IMR-90 (cell line): ENCODE results near the gene RNU1-1. TPM values are rescaled to one million over a fixed set of nuclear protein-coding genes. Genes with fewer than 3 reads are reported as not detected.
A peak's percentile ranks its signal among the peaks of the same experiment; 100 is the strongest.
"Not testable (repeated sequence)": the region's sequence is repeated elsewhere in the genome, so short reads cannot be mapped to it uniquely, and the experiment has no call there.

ENCODE experiments used
- ATAC-seq: fragments of 200-7000 bp; cut with Tn5 transposase; 2 replicates; pipeline ENCODE4 v1.9.1; 2020; ENCODE audit warnings: low read depth, mild to moderate bottlenecking, moderate library complexity
- BruUV-seq: library from RNA; stranded (reverse); fragments of 400-500 nt; replicated peaks from 2 replicates; lab custom pipeline; 2021; lab: Mats Ljungman, UMichigan
- CTCF ChIA-PET: fragments of 300-600 bp; formaldehyde crosslinking; extraction: SDS; loops from one replicate; lab custom pipeline; 2021; ENCODE audit warnings: antibody characterized with exemption; lab: Yijun Ruan, JAX
- POLR2A ChIA-PET: fragments of 300-600 bp; sonication (Branson Sonifier 250); formaldehyde crosslinking; loops from one replicate; lab custom pipeline; 2022; ENCODE audit warnings: antibody characterized with exemption; ENCODE audit not compliant: unreplicated experiment; lab: Charles Lee
- DNase-seq: peaks from one replicate; pipeline ENCODE4 v3.0.0; 2013
- H2AFZ ChIP-seq: replicated peaks from 2 replicates; pipeline ENCODE3; 2013; ENCODE audit warnings: low read length, mild to moderate bottlenecking; ENCODE audit not compliant: poor library complexity
- H2AK5ac ChIP-seq: 2 replicates; pipeline ENCODE4 v1.6.1; 2013; ENCODE audit warnings: low read depth, low read length, inconsistent platforms
- H2AK9ac ChIP-seq: replicated peaks from 2 replicates; pipeline ENCODE3; 2013; ENCODE audit warnings: mild to moderate bottlenecking, low read depth, low read length, moderate library complexity; ENCODE audit not compliant: poor library complexity
- H2BK120ac ChIP-seq: 2 replicates; pipeline ENCODE4 v1.6.1; 2013; ENCODE audit warnings: low read depth, low read length, inconsistent platforms
- H2BK15ac ChIP-seq: 3 replicates; pipeline ENCODE4 v1.6.1; 2013; ENCODE audit warnings: low read depth, low read length, inconsistent platforms
- H2BK20ac ChIP-seq: 2 replicates; pipeline ENCODE4 v1.6.1; 2013; ENCODE audit warnings: low read depth, mild to moderate bottlenecking, inconsistent platforms, low read length, moderate library complexity
- H2BK5ac ChIP-seq: 2 replicates; pipeline ENCODE4 v1.6.1; 2013; ENCODE audit warnings: mild to moderate bottlenecking, low read depth, low read length, inconsistent platforms; ENCODE audit not compliant: poor library complexity, severe bottlenecking
- H3K14ac ChIP-seq: replicated peaks from 2 replicates; pipeline ENCODE4 v1.6.1; 2013; ENCODE audit warnings: low read depth, low read length, inconsistent platforms
- H3K18ac ChIP-seq: 2 replicates; pipeline ENCODE4 v1.6.1; 2013; ENCODE audit warnings: low read depth, low read length, control low read depth
- H3K23ac ChIP-seq: 2 replicates; pipeline ENCODE4 v1.6.1; 2013; ENCODE audit warnings: low read depth, low read length, inconsistent platforms
- H3K27ac ChIP-seq: 2 replicates; pipeline ENCODE4 v1.5.1; 2013; ENCODE audit warnings: mild to moderate bottlenecking, control low read depth, low read length; ENCODE audit not compliant: insufficient read depth
- H3K27me3 ChIP-seq: 2 replicates; pipeline ENCODE4 v1.6.1; 2013; ENCODE audit warnings: low read length; ENCODE audit not compliant: control insufficient read depth, insufficient read depth
- H3K36me3 ChIP-seq: 2 replicates; pipeline ENCODE4 v1.6.1; 2013; ENCODE audit warnings: low read length, mixed read lengths; ENCODE audit not compliant: control insufficient read depth, insufficient read depth
- H3K4ac ChIP-seq: 2 replicates; pipeline ENCODE4 v1.6.1; 2013; ENCODE audit warnings: low read depth, low read length, inconsistent platforms
- H3K4me1 ChIP-seq: 2 replicates; pipeline ENCODE4 v1.6.1; 2013; ENCODE audit warnings: low read length, mixed read lengths; ENCODE audit not compliant: control insufficient read depth, insufficient read depth
- H3K4me2 ChIP-seq: 2 replicates; pipeline ENCODE4 v1.6.1; 2013; ENCODE audit warnings: low read depth, mild to moderate bottlenecking, control low read depth, low read length, moderate library complexity
- H3K4me3 ChIP-seq: 2 replicates; pipeline ENCODE4 v1.5.1; 2013; ENCODE audit warnings: low read depth, mild to moderate bottlenecking, control low read depth, low read length, moderate library complexity; ENCODE audit not compliant: insufficient read depth
- H3K56ac ChIP-seq: 2 replicates; pipeline ENCODE4 v1.6.1; 2013; ENCODE audit warnings: low read length, inconsistent platforms; ENCODE audit not compliant: insufficient read depth; ENCODE audit errors: extremely low read depth
- H3K79me1 ChIP-seq, 2 experiments: 2 replicates each; pipeline ENCODE4 v1.6.1; 2013; ENCODE audit warnings: low read length in 2 of 2, inconsistent platforms in 1 of 2, low read depth in 1 of 2
- H3K9ac ChIP-seq: 2 replicates; pipeline ENCODE4 v1.6.1; 2013; ENCODE audit warnings: low read depth, low read length, control low read depth
- H3K9me1 ChIP-seq: 2 replicates; pipeline ENCODE4 v1.6.1; 2013; ENCODE audit warnings: low read length, inconsistent platforms; ENCODE audit not compliant: insufficient read depth
- H3K9me3 ChIP-seq: 2 replicates; pipeline ENCODE4 v1.6.1; 2013; ENCODE audit warnings: low read length; ENCODE audit not compliant: control insufficient read depth, insufficient read depth
- H4K20me1 ChIP-seq: 2 replicates; pipeline ENCODE4 v1.6.1; 2013; ENCODE audit warnings: low read length, inconsistent platforms; ENCODE audit not compliant: insufficient read depth
- H4K5ac ChIP-seq: 2 replicates; pipeline ENCODE4 v1.6.1; 2013; ENCODE audit warnings: mild to moderate bottlenecking, low read depth, low read length, control low read depth
- H4K8ac ChIP-seq, 2 experiments: 2 replicates each; pipeline ENCODE4 v1.6.1; 2013; ENCODE audit warnings: low read depth in 2 of 2, low read length in 2 of 2, control low read depth in 1 of 2, inconsistent platforms in 1 of 2
- H4K91ac ChIP-seq: 2 replicates; pipeline ENCODE4 v1.6.1; 2013; ENCODE audit warnings: low read depth, low read length, inconsistent platforms; ENCODE audit not compliant: insufficient read depth
- WGBS, 2 experiments: methylation state at CpG; one replicate each; pipeline versions ENCODE4 v1.1.5 to v1.1.7; 2013; ENCODE audit warnings: missing lambda C conversion rate in 2 of 2; ENCODE audit not compliant: insufficient read length in 1 of 2; ENCODE audit errors: extremely low coverage in 2 of 2; 5-methylcytosine and 5-hydroxymethylcytosine counted together
- dilution Hi-C: fragments of 300-500 bp; cut with HindIII; formaldehyde crosslinking; loops from one replicate; pipeline ENCODE4 v1.14.3; 2018; ENCODE audit warnings: low sequenced_read_pairs; ENCODE audit not compliant: unreplicated experiment
- in situ Hi-C: fragments of 300-500 bp; cut with MboI; formaldehyde crosslinking; loops from 3 replicates; pipeline ENCODE4 v1.14.3; 2019; ENCODE audit warnings: low sequenced_read_pairs, inconsistent platforms, mixed read lengths
- intact Hi-C: fragments of 100-400 bp; cut with micrococcal nuclease; formaldehyde crosslinking; loops from 2 replicates; pipeline ENCODE4 v1.10.0; 2022
- polyA plus RNA-seq, 3 experiments: library from polyadenylated mRNA; depleted of rRNA; stranded (reverse); fragments of >200 nt; gene quantifications; 2 replicates each; pipeline ENCODE4 v1.2.3, GENCODE V29; 2012; ENCODE audit warnings: low replicate concordance in 1 of 3
- total RNA-seq: library from RNA; depleted of rRNA; stranded (reverse); fragments of >200 nt; gene quantifications from 2 replicates; pipeline ENCODE4 v1.2.3, GENCODE V29; 2012

The RNU1-1 gene
- total and polyA plus RNA-seq, 2 of the 4 experiments (the other 2 are of a cell fraction), result under 0.01 TPM; not detected in 1

GRCh38 chr1:16535487-16535886 is 21.4 kb upstream of the RNU1-1 start:
- peak; percentile 24 for ATAC-seq
- not testable (repeated sequence) for H2AFZ ChIP-seq

GRCh38 chr1:16534829-16535456 is 20.9 kb upstream of the RNU1-1 start:
- H3K79me1 ChIP-seq, H2BK20ac ChIP-seq, H2AFZ ChIP-seq, H3K4me1 ChIP-seq, in situ Hi-C loops, H3K4ac ChIP-seq, H2AK5ac ChIP-seq, H3K27ac ChIP-seq, H4K8ac ChIP-seq, H2BK15ac ChIP-seq, H2BK120ac ChIP-seq, H3K9ac ChIP-seq, H2BK5ac ChIP-seq, H3K23ac ChIP-seq, H4K20me1 ChIP-seq, H4K5ac ChIP-seq, dilution Hi-C loops, H3K9me1 ChIP-seq, H2AK9ac ChIP-seq, H3K9me3 ChIP-seq, POLR2A ChIA-PET, H4K91ac ChIP-seq, intact Hi-C loops, H3K36me3 ChIP-seq, H3K14ac ChIP-seq, CTCF ChIA-PET, H3K18ac ChIP-seq, H3K56ac ChIP-seq: not testable (repeated sequence)
- DNase-seq (peak; percentile 84), ATAC-seq (peak; percentile 93)
- Histone ChIP-seq H3K4me2 (peak overlapping the region; percentile 6; the same call in 1 of the 2 replicates), H3K4me3 (peak overlapping the region; percentile 41; the same call in 1 of the 2 replicates), H3K27me3 (peaks cover 17% of the 10 kb centered on the region)
- WGBS, 2 experiments, result no CpG with 5 or more reads among the region's 43 CpGs
- BruUV-seq, result TSS peak; percentile 100

More at GRCh38 chr1:16535487-16535886, 21.4 kb upstream of the RNU1-1 start:
- BruUV-seq, H3K23ac ChIP-seq, H3K79me1 ChIP-seq, H3K4me1 ChIP-seq, H3K4me2 ChIP-seq, H3K18ac ChIP-seq, H3K9me1 ChIP-seq, DNase-seq, H2AK5ac ChIP-seq, H3K36me3 ChIP-seq, H2BK120ac ChIP-seq, H2BK20ac ChIP-seq, H4K20me1 ChIP-seq, H4K5ac ChIP-seq, H3K9ac ChIP-seq, H4K8ac ChIP-seq, dilution Hi-C loops, in situ Hi-C loops, H4K91ac ChIP-seq, H3K56ac ChIP-seq, H3K27ac ChIP-seq, H3K4ac ChIP-seq, H2AK9ac ChIP-seq, H2BK15ac ChIP-seq, H3K14ac ChIP-seq, intact Hi-C loops, POLR2A ChIA-PET, CTCF ChIA-PET, H2BK5ac ChIP-seq, H3K9me3 ChIP-seq: not testable (repeated sequence)
- Histone ChIP-seq H3K4me3 (peak overlapping the region; percentile 41; the same call in 1 of the 2 replicates), H3K27me3 (peaks cover 18% of the 10 kb centered on the region)
- WGBS, 2 experiments, result no CpG with 5 or more reads among the region's 34 CpGs
